Fibroblast of lung (primary cell): ENCODE measurements around the gene CLDN2.

Source experiments
- CTCF ChIP-seq, 2 donors: IDR thresholded peaks in 1 of 2; conservative IDR thresholded peaks in 1 of 2; 1 replicate in 1 of 2; 2 replicates in 1 of 2; pipeline ENCODE4 v1.5.1; 2011 to 2012; ENCODE audit warnings: low read length in 2 of 2, control low read depth in 1 of 2, inconsistent platforms in 1 of 2, low read depth in 1 of 2, mild to moderate bottlenecking in 1 of 2
- EZH2 ChIP-seq: IDR thresholded peaks from 2 replicates; pipeline ENCODE4 v1.5.1; 2012; ENCODE audit warnings: low read length, control low read depth, mild to moderate bottlenecking; ENCODE audit errors: missing control alignments

DNA sequence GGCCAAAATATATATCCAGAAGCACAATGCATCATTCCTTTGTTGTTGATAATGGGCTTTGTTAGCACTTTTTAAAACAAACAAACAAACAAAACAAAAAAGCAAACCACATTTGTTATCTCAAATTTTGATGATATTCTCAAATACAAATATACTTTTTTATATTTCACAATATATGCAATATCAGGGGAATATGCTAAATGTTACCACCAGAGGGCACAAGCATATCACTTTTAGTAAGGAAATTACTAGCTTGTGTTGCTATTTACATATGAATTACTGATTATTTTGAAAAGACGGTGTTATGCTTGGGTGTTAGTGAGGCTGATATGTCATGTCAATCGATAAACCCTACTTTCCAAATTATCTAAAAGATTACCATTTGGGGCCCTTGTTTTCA, 46.1 kb upstream of the CLDN2 start:
- TF ChIP-seq CTCF (conservative IDR thresholded peaks at IDR 0.05 in 1 of 2, IDR thresholded peaks at IDR 0.05 in 1 of 2; ENCODE audit: low read depth in 1 of 2, low read length in 2 of 2): peak in 1 of 2 donors; percentile 51
- no peak for TF ChIP-seq EZH2
